ENCODE measurements around the gene FAM221B. TPM values are rescaled to one million over a fixed set of nuclear protein-coding genes. Genes with fewer than 3 reads are reported as not detected.

The FAM221B gene
- total RNA-seq, 6 donors from 2014 or later = 0.10 to 0.15 TPM; not detected in 4

- no peak overlapping the region for H3K4me3 ChIP-seq
- TF ChIP-seq POLR2A (IDR thresholded peaks at IDR 0.05) (no peak), CTCF (IDR thresholded peaks at IDR 0.05) (no peak), EP300 (IDR thresholded peaks at IDR 0.05) (no peak), POLR2AphosphoS5 (IDR thresholded peaks at IDR 0.05) (no peak)
- H3K4me1 ChIP-seq = no peaks in the 10 kb centered on the region
- DNase-seq (peak in 1 of 2 donors; percentile 55), ATAC-seq (ENCODE audit: low FRiP score in 2 of 2) (no peak)
- H3K27ac ChIP-seq = no peak overlapping the region
- no peaks in the 10 kb centered on the region for H3K9me3 ChIP-seq
- 86 to 90% methylated on average over 10 to 19 of the region's 19 CpGs for WGBS, 2 donors
- H3K27me3 ChIP-seq = no peaks in the 10 kb centered on the region
- no peaks in the 10 kb centered on the region for H3K36me3 ChIP-seq
Observed at GRCh38 chr9:35869621-35870216, 41.2 kb upstream of the FAM221B start.

- Histone ChIP-seq H3K9me3 (no peaks in the 10 kb centered on the region), H3K27me3 (no peaks in the 10 kb centered on the region), H3K4me3 (no peak overlapping the region), H3K27ac (no peak overlapping the region), H3K4me1 (no peaks in the 10 kb centered on the region), H3K36me3 (no peaks in the 10 kb centered on the region)
- no peak for ATAC-seq (ENCODE audit: low FRiP score in 2 of 2)
- no peak for DNase-seq
- TF ChIP-seq POLR2A (IDR thresholded peaks at IDR 0.05) (no peak), POLR2AphosphoS5 (IDR thresholded peaks at IDR 0.05) (no peak), EP300 (IDR thresholded peaks at IDR 0.05) (no peak), CTCF (IDR thresholded peaks at IDR 0.05) (no peak)
- 67 to 78% methylated on average over 2 of the region's 2 CpGs for WGBS, 2 donors
Observed at GRCh38 chr9:35868933-35869332, 40.4 kb upstream of the FAM221B start.

GRCh38 chr9:35867538-35867937 is 39.0 kb upstream of the FAM221B start:
- 84 to 90% methylated on average over 4 of the region's 4 CpGs for WGBS, 2 donors
- Histone ChIP-seq H3K9me3 (no peaks in the 10 kb centered on the region), H3K27me3 (no peaks in the 10 kb centered on the region), H3K27ac (no peak overlapping the region), H3K4me3 (no peak overlapping the region), H3K36me3 (no peaks in the 10 kb centered on the region), H3K4me1 (no peaks in the 10 kb centered on the region)
- no peak for TF ChIP-seq POLR2A (IDR thresholded peaks at IDR 0.05)
- TF ChIP-seq EP300 (IDR thresholded peaks at IDR 0.05) = no peak
- TF ChIP-seq CTCF (IDR thresholded peaks at IDR 0.05) = no peak
- TF ChIP-seq POLR2AphosphoS5 (IDR thresholded peaks at IDR 0.05) = no peak
- ATAC-seq (ENCODE audit: low FRiP score in 2 of 2) = no peak
- no peak for DNase-seq

DNA sequence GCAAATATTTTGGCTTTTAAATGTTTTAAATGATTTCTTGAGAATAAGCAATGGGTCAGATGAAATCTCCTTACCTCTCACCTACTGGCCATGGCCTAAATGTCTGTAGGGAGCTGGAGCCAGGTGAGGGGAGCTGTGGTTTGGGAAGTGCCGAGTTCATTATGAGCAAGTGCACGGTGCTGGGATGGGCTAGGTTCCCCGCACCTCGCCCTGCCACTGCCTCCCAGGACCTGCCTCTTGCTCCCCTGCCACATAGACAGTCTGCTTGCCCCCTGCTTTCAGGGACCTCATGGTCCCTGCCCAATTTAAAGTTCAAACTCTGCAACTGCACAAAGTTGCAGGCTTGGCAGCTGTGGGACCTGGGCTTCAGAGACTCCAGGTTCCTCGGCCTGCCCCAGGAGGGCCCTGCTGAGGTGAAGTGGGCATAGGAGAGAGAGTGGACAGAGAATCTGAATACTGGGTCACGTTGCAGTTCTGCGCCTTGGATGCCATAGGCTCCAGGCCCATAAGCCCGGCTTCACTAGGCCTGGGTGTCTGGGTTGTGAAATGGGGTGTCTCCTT is 36.2 kb upstream of the FAM221B start:
- DNase-seq (peak in 1 of 2 donors; percentile 10), ATAC-seq (ENCODE audit: low FRiP score in 2 of 2) (no peak)
- H3K27me3 ChIP-seq = no peaks in the 10 kb centered on the region
- no peak overlapping the region for H3K4me3 ChIP-seq
- TF ChIP-seq EP300 (IDR thresholded peaks at IDR 0.05) = no peak
- TF ChIP-seq POLR2AphosphoS5 (IDR thresholded peaks at IDR 0.05) = no peak
- no peak for TF ChIP-seq CTCF (IDR thresholded peaks at IDR 0.05)
- TF ChIP-seq POLR2A (IDR thresholded peaks at IDR 0.05) = no peak
- 84 to 89% methylated on average over 6 to 8 of the region's 8 CpGs for WGBS, 2 donors
- H3K36me3 ChIP-seq = no peaks in the 10 kb centered on the region
- H3K9me3 ChIP-seq = no peaks in the 10 kb centered on the region
- H3K27ac ChIP-seq = no peak overlapping the region
- peaks cover 0 to under 1% (median 0%) of the 10 kb centered on the region in 4 donors for H3K4me1 ChIP-seq

GRCh38 chr9:35863583-35863982 is 35.1 kb upstream of the FAM221B start:
- no peak for DNase-seq
- H3K4me1 ChIP-seq = peaks cover 0 to 3% (median 0%) of the 10 kb centered on the region in 4 donors
- no peak for TF ChIP-seq CTCF (IDR thresholded peaks at IDR 0.05)
- no peak for TF ChIP-seq EP300 (IDR thresholded peaks at IDR 0.05)
- TF ChIP-seq POLR2A (IDR thresholded peaks at IDR 0.05) = no peak
- TF ChIP-seq POLR2AphosphoS5 (IDR thresholded peaks at IDR 0.05) = no peak
- no peaks in the 10 kb centered on the region for H3K36me3 ChIP-seq
- no peak overlapping the region for H3K27ac ChIP-seq
- WGBS, 2 donors = 68 to 74% methylated on average over 3 to 8 of the region's 8 CpGs
- no peak for ATAC-seq (ENCODE audit: low FRiP score in 2 of 2)
- H3K9me3 ChIP-seq = no peaks in the 10 kb centered on the region
- H3K27me3 ChIP-seq = no peaks in the 10 kb centered on the region
- H3K4me3 ChIP-seq = no peak overlapping the region

All from upper lobe of left lung (tissue), 6 donors.